Natural killer cell (primary cell): Measurements from ENCODE around the gene MYO9A. TPM values are rescaled to one million over a fixed set of nuclear protein-coding genes. Genes with fewer than 3 reads are reported as not detected.

Experiments
- ATAC-seq, 3 donors: fragments of 150-1000 bp in 2 of 3; fragments of 200-7000 bp in 1 of 3; cut with Tn5 transposase; 1 replicate in 1 of 3; 2 replicates in 2 of 3; pipeline ENCODE4 v1.10.0; 2021; ENCODE audit warnings: mild to moderate bottlenecking in 2 of 3, moderate library complexity in 2 of 3
- DNase-seq, 2 donors: peaks; one replicate each; pipeline versions ENCODE4 v3.0.0 to v3.0.0-alpha.2; 2013 to 2021; ENCODE audit warnings: mixed read lengths in 1 of 2
- H3K27ac ChIP-seq: one replicate; pipeline ENCODE4 v1.5.1; 2013; ENCODE audit warnings: mild to moderate bottlenecking, low read length
- H3K27me3 ChIP-seq: one replicate; pipeline ENCODE4 v1.6.1; 2013; ENCODE audit warnings: low read length; ENCODE audit not compliant: control insufficient read depth, insufficient read depth
- H3K36me3 ChIP-seq: one replicate; pipeline ENCODE4 v1.6.1; 2013; ENCODE audit warnings: low read length; ENCODE audit not compliant: control insufficient read depth, insufficient read depth
- H3K4me1 ChIP-seq: one replicate; pipeline ENCODE4 v1.6.1; 2013; ENCODE audit warnings: low read length; ENCODE audit not compliant: control insufficient read depth, insufficient read depth
- H3K4me3 ChIP-seq: one replicate; pipeline ENCODE4 v1.5.1; 2013; ENCODE audit warnings: low read length
- H3K9me3 ChIP-seq: one replicate; pipeline ENCODE4 v1.6.1; 2013; ENCODE audit warnings: low read length; ENCODE audit not compliant: control insufficient read depth, insufficient read depth
- H3K27ac Mint-ChIP-seq, 2 donors: one replicate each; pipeline ENCODE4 v1.8.0; 2022; ENCODE audit warnings: mild to moderate bottlenecking in 2 of 2, mixed read lengths in 2 of 2, moderate library complexity in 1 of 2
- H3K27me3 Mint-ChIP-seq, 2 donors: one replicate each; pipeline ENCODE4 v1.8.0; 2022; ENCODE audit warnings: low read depth in 2 of 2, mixed read lengths in 2 of 2
- H3K36me3 Mint-ChIP-seq: one replicate; pipeline ENCODE4 v1.8.0; 2022; ENCODE audit warnings: mixed read lengths
- H3K4me1 Mint-ChIP-seq, 2 donors: one replicate each; pipeline ENCODE4 v1.8.0; 2022; ENCODE audit warnings: mixed read lengths in 2 of 2
- H3K4me3 Mint-ChIP-seq: one replicate; pipeline ENCODE4 v1.8.0; 2022; ENCODE audit warnings: mild to moderate bottlenecking, moderate library complexity, mixed read lengths
- H3K9me3 Mint-ChIP-seq, 2 donors: one replicate each; pipeline ENCODE4 v1.8.0; 2022; ENCODE audit warnings: mixed read lengths in 2 of 2
- CTCF ChIP-seq: fragments of 200-600 bp; IDR thresholded peaks from one replicate; pipeline ENCODE4 v1.8.0; 2022; ENCODE audit warnings: antibody characterized with exemption
- WGBS: methylation state at CpG from one replicate; pipeline ENCODE4 v1.1.7; 2013; ENCODE audit warnings: missing lambda C conversion rate; ENCODE audit not compliant: insufficient coverage; 5-methylcytosine and 5-hydroxymethylcytosine counted together
- intact Hi-C: fragments of 100-400 bp; cut with micrococcal nuclease; formaldehyde crosslinking; loops from one replicate; pipeline ENCODE4 v1.14.2; 2022
- total RNA-seq, 4 donors: library from RNA; stranded (reverse); fragments of 120-200 nt in 1 of 4; gene quantifications; one replicate each; pipeline versions ENCODE4 v1.2.3 to v1.2.4, GENCODE V29; 2013 to 2022

The MYO9A gene
- total RNA-seq, 3 donors from 2014 or later (not counting 1 experiment from before 2014, with no cell fraction given): 36.3 to 40.4 (median 37.3) TPM

DNA sequence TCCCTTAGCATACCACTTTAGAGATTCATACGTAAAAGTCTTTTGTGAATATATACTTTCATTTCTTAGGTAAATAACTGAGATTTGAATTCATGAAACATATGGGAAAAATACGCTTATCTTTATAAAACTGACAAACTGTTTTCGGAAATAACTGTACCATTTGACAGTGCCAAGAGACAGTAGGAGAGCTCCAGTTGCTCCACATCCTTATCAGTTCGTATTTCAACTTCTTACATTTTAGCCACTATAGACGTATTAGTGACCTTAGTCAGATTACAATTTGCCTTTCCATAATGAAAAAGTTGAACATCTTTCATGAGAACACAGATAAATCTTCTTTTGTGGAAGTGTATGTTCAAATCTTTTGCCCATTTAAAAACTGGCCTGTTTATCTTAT is 174.1 kb downstream of the MYO9A start:
- no peaks in the 10 kb centered on the region for H3K36me3 ChIP-seq
- intact Hi-C loops: no loop called here
- DNase-seq (no peak), ATAC-seq (no peak)
- no peak for TF ChIP-seq CTCF
- no peaks in the 10 kb centered on the region for H3K27me3 ChIP-seq
- WGBS: 96% methylated on average over 3 of the region's 5 CpGs
- H3K4me1 ChIP-seq: no peaks in the 10 kb centered on the region
- no peak overlapping the region for H3K4me3 Mint-ChIP-seq
- no peaks in the 10 kb centered on the region for H3K27me3 Mint-ChIP-seq
- no peaks in the 10 kb centered on the region for H3K4me1 Mint-ChIP-seq
- no peak overlapping the region for H3K27ac ChIP-seq
- H3K9me3 ChIP-seq: no peaks in the 10 kb centered on the region
- no peaks in the 10 kb centered on the region for H3K36me3 Mint-ChIP-seq
- H3K4me3 ChIP-seq: no peak overlapping the region
- no peaks in the 10 kb centered on the region for H3K9me3 Mint-ChIP-seq
- no peak overlapping the region for H3K27ac Mint-ChIP-seq

GRCh38 chr15:71939981-71940588 is 177.9 kb downstream of the MYO9A start:
- TF ChIP-seq CTCF: no peak
- 96% methylated on average over 3 of the region's 6 CpGs for WGBS
- no peak overlapping the region for H3K4me3 Mint-ChIP-seq

GRCh38 chr15:71937650-71938311 is 180.2 kb downstream of the MYO9A start:
- H3K4me1 Mint-ChIP-seq: no peaks in the 10 kb centered on the region
- Histone ChIP-seq H3K9me3 (no peaks in the 10 kb centered on the region), H3K4me3 (no peak overlapping the region), H3K27me3 (no peaks in the 10 kb centered on the region), H3K27ac (no peak overlapping the region), H3K4me1 (no peaks in the 10 kb centered on the region), H3K36me3 (peaks cover 19% of the 10 kb centered on the region)
- no peak for ATAC-seq
- intact Hi-C loops: no loop called here
- no peak overlapping the region for H3K27ac Mint-ChIP-seq
- DNase-seq: no peak
- peaks cover 19% of the 10 kb centered on the region for H3K36me3 Mint-ChIP-seq
- no peaks in the 10 kb centered on the region for H3K9me3 Mint-ChIP-seq
- WGBS: 100% methylated on average over 1 of the region's 3 CpGs
- H3K4me3 Mint-ChIP-seq: no peak overlapping the region
- no peaks in the 10 kb centered on the region for H3K27me3 Mint-ChIP-seq
- TF ChIP-seq CTCF: no peak

More at GRCh38 chr15:71939981-71940588, 177.9 kb downstream of the MYO9A start:
- Histone ChIP-seq H3K27ac (no peak overlapping the region), H3K27me3 (no peaks in the 10 kb centered on the region), H3K9me3 (no peaks in the 10 kb centered on the region), H3K36me3 (peaks cover 3% of the 10 kb centered on the region), H3K4me1 (no peaks in the 10 kb centered on the region), H3K4me3 (no peak overlapping the region)
- Mint-ChIP-seq H3K9me3 (no peaks in the 10 kb centered on the region), H3K27me3 (no peaks in the 10 kb centered on the region), H3K36me3 (peaks cover 9% of the 10 kb centered on the region), H3K4me1 (no peaks in the 10 kb centered on the region), H3K27ac (no peak overlapping the region)
- DNase-seq (no peak), ATAC-seq (no peak)
- intact Hi-C loops: no loop called here
